GM19438 (cell line): ENCODE measurements around the gene NRN1L.

Experiments used
- ATAC-seq: cut with Tn5 transposase; IDR thresholded peaks from one replicate; pipeline ENCODE4 v1.9.1; 2021; ENCODE audit warnings: low read depth; ENCODE audit not compliant: unreplicated experiment

The NRN1L gene

GRCh38 chr16:67934306-67935100 is 49.8 kb downstream of the NRN1L start:
- ATAC-seq, result no peak

GRCh38 chr16:67935101-67935401 is 50.4 kb downstream of the NRN1L start:
- no peak for ATAC-seq

- peak; percentile 84 for ATAC-seq
Observed at GRCh38 chr16:67935402-67936123, 50.9 kb downstream of the NRN1L start.
